Tibial artery (tissue), 4 donors: ENCODE results near the gene WDPCP.
"Not testable (repeated sequence)": the region's sequence is repeated elsewhere in the genome, so short reads cannot be mapped to it uniquely, and the experiment has no call there.

Experiments used
- DNase-seq, 2 donors: peaks; one replicate each; pipeline ENCODE4 v3.0.0-alpha.2; 2019
- H3K27ac ChIP-seq, 2 donors: fragments of 200-600 bp; sonication (generic) in 1 of 2; 1 replicate in 1 of 2; 2 replicates in 1 of 2; pipeline ENCODE4 v1.5.1; 2018 to 2019; ENCODE audit warnings: mild to moderate bottlenecking in 1 of 2
- H3K27me3 ChIP-seq, 2 donors: fragments of 200-600 bp; sonication (generic) in 1 of 2; one replicate each; pipeline versions ENCODE4 v1.5.1 to v1.6.0; 2016 to 2019
- H3K36me3 ChIP-seq, 3 donors: fragments of 200-600 bp; sonication (generic) in 2 of 3; one replicate each; pipeline ENCODE4 v1.5.1; 2016 to 2019; ENCODE audit warnings: mild to moderate bottlenecking in 2 of 3
- H3K4me1 ChIP-seq, 4 donors: fragments of 200-600 bp; sonication (generic) in 2 of 4; 1 replicate in 3 of 4; 2 replicates in 1 of 4; pipeline ENCODE4 v1.5.1; 2016 to 2019
- H3K4me3 ChIP-seq, 2 donors: fragments of 200-600 bp; sonication (generic) in 1 of 2; 1 replicate in 1 of 2; 2 replicates in 1 of 2; pipeline ENCODE4 v1.5.1; 2018 to 2019; ENCODE audit warnings: mild to moderate bottlenecking in 2 of 2
- H3K9me3 ChIP-seq, 3 donors: fragments of 200-600 bp; sonication (generic) in 1 of 3; one replicate each; pipeline ENCODE4 v1.5.1; 2016 to 2019
- CTCF ChIP-seq, 2 experiments: fragments of 200-600 bp in 1 of 2; fragments of 450-650 bp in 1 of 2; IDR thresholded peaks; one replicate each; pipeline ENCODE4 v1.5.1; 2017 to 2019; ENCODE audit warnings: antibody characterized with exemption in 2 of 2, mild to moderate bottlenecking in 1 of 2, moderate library complexity in 1 of 2
- intact Hi-C: fragments of 100-400 bp; cut with DNase I; formaldehyde crosslinking; loops from one replicate; pipeline ENCODE4 v1.15.0; 2023; ENCODE audit warnings: low total_unique reads

Gene WDPCP

GRCh38 chr2:63326473-63326872 lies 261.8 kb downstream of the WDPCP start:
- H3K4me3 ChIP-seq, result no peak overlapping the region
- no peak for TF ChIP-seq CTCF (IDR thresholded peaks at IDR 0.05)
- peaks cover 0 to 25% (median 8%) of the 10 kb centered on the region in 3 donors for H3K9me3 ChIP-seq
- no peaks in the 10 kb centered on the region for H3K4me1 ChIP-seq
- H3K27me3 ChIP-seq, result no peaks in the 10 kb centered on the region
- peaks cover 3 to 19% (median 10%) of the 10 kb centered on the region in 3 donors for H3K36me3 ChIP-seq
- no peak overlapping the region for H3K27ac ChIP-seq
- intact Hi-C loops, result no loop called here
- DNase-seq, result no peak

GRCh38 chr2:63323662-63324061 lies 264.6 kb downstream of the WDPCP start:
- H3K27ac ChIP-seq, intact Hi-C loops, H3K4me3 ChIP-seq, H3K4me1 ChIP-seq, DNase-seq, H3K27me3 ChIP-seq: not testable (repeated sequence)
- Histone ChIP-seq H3K36me3 (peaks cover 3 to 18% (median 10%) of the 10 kb centered on the region in 3 donors), H3K9me3 (peaks cover 0 to 36% (median 8%) of the 10 kb centered on the region in 3 donors)

GRCh38 chr2:63321973-63322372 lies 266.3 kb downstream of the WDPCP start:
- H3K27ac ChIP-seq, H3K4me1 ChIP-seq, DNase-seq, H3K27me3 ChIP-seq, H3K4me3 ChIP-seq, H3K36me3 ChIP-seq, intact Hi-C loops: not testable (repeated sequence)
- peaks cover 0 to 38% (median 8%) of the 10 kb centered on the region in 3 donors for H3K9me3 ChIP-seq

- Histone ChIP-seq H3K9me3 (peaks cover 0 to 38% (median 8%) of the 10 kb centered on the region in 3 donors), H3K27ac (no peak overlapping the region), H3K4me1 (no peaks in the 10 kb centered on the region), H3K4me3 (no peak overlapping the region), H3K27me3 (no peaks in the 10 kb centered on the region), H3K36me3 (peaks cover 0 to 8% (median 0%) of the 10 kb centered on the region in 3 donors)
- intact Hi-C loops, result no loop called here
- DNase-seq, result no peak
- TF ChIP-seq CTCF (IDR thresholded peaks at IDR 0.05), result no peak
Measured at GRCh38 chr2:63320669-63321068, 267.6 kb downstream of the WDPCP start.

- intact Hi-C loops, result no loop called here
- no peak for DNase-seq
- no peak for TF ChIP-seq CTCF (IDR thresholded peaks at IDR 0.05)
- Histone ChIP-seq H3K4me1 (no peaks in the 10 kb centered on the region), H3K4me3 (no peak overlapping the region), H3K27me3 (no peaks in the 10 kb centered on the region), H3K27ac (no peak overlapping the region), H3K36me3 (peaks cover 0 to 35% (median 31%) of the 10 kb centered on the region in 3 donors), H3K9me3 (peaks cover 0 to 21% (median 0%) of the 10 kb centered on the region in 3 donors)
Measured at GRCh38 chr2:63310614-63311013, 277.7 kb downstream of the WDPCP start.

- no peaks in the 10 kb centered on the region for H3K4me1 ChIP-seq
- no peaks in the 10 kb centered on the region for H3K27me3 ChIP-seq
- intact Hi-C loops, result no loop called here
- H3K4me3 ChIP-seq, result no peak overlapping the region
- TF ChIP-seq CTCF (IDR thresholded peaks at IDR 0.05), result no peak
- no peak for DNase-seq
- peaks cover 8 to 40% (median 34%) of the 10 kb centered on the region in 3 donors for H3K36me3 ChIP-seq
- H3K27ac ChIP-seq, result no peak overlapping the region
- H3K9me3 ChIP-seq, result peaks cover 6 to 75% (median 36%) of the 10 kb centered on the region in 3 donors
Measured at GRCh38 chr2:63301481-63301880, 286.8 kb downstream of the WDPCP start.

- Histone ChIP-seq H3K4me1 (no peaks in the 10 kb centered on the region), H3K4me3 (no peak overlapping the region), H3K9me3 (peaks cover 6 to 81% (median 36%) of the 10 kb centered on the region in 3 donors), H3K27ac (no peak overlapping the region), H3K36me3 (peaks cover 8 to 40% (median 34%) of the 10 kb centered on the region in 3 donors), H3K27me3 (no peaks in the 10 kb centered on the region)
- DNase-seq, result no peak
- no peak for TF ChIP-seq CTCF (IDR thresholded peaks at IDR 0.05)
- intact Hi-C loops, result no loop called here
Measured at GRCh38 chr2:63300835-63301234, 287.4 kb downstream of the WDPCP start.
